Stimulated activated CD4-positive, alpha-beta T cell treated with anti-CD3 and anti-CD28 coated beads, Interleukin-15, amount 100 ng/mL, for 1 hour (primary cell): ENCODE results near the gene AOC3.
"Not testable (repeated sequence)": the region's sequence is repeated elsewhere in the genome, so short reads cannot be mapped to it uniquely, and the experiment has no call there.

Experiments
- DNase-seq, 2 donors: peaks; one replicate each; pipeline ENCODE4 v3.0.0-alpha.2; 2020; ENCODE audit warnings: low read depth in 1 of 2, low spot score in 1 of 2

Gene AOC3

DNA sequence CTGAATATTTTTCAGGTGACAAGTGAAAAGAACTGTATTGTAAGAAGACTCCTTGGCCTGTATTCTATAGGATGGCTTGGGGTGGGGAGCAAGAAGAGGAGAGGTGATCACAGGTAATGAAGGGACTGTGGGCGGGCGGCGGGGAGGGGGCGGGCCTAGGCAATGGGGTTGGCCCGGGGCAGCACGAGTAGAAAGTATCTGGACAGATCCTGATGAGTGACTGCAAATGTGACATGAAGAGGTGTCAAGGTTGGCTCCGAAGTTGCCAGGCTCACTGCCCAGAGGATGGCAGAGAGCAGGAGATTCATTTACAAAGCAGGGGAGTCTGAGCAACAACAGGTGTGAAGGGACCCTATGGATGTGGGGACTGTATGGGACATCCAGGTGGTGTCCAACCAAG lies 38.8 kb downstream of the AOC3 start:
- DNase-seq: no peak

DNA sequence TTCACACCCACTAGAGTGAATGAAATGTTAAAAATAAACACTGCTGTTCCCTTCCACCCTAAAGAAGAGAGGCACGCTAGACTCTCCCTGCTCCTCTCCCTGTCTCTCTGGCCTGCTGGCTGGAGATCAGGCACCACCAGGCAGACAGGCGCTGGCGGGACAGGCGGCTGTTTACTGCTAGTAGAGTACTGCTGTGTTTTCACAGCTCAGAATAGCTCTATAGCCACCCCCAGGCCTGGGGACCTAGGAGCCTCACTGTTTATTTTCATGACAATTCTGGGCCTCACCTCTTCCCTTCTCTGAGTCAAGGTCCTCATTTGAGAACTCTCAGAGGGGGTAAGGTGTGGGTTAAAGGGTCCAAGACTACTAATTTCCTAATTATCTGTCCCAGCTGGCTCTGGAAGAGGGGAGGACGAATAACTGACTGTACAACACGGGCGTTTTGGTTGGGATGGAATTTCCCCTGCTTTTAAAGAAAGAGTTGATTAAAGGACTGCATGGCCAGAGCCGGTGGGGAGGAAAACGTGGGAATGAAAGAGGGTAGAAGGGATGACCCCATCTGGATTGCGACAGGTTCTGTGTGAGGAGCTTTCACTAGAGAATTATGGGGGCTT lies 40.6 kb downstream of the AOC3 start:
- no peak for DNase-seq

DNA sequence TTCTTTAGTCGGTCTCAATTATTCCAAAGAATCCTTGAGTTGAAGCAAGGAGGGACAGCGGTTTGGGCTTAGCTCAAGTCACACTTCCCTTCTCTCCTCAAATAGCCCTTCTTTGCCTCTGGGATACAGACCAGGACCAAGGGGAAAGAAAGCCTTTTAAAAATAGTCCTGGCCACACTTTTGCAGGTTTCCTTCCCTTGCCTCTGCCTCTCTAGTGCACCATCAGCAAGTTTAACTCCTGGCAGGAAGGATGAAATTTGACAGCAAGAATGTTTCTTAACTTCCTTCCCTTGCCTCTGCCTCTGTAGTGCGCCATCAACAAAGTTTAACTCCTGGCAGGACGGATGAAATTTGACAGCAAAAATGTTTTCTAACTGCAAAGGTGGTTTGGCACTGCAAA lies 42.4 kb downstream of the AOC3 start:
- no peak for DNase-seq

DNA sequence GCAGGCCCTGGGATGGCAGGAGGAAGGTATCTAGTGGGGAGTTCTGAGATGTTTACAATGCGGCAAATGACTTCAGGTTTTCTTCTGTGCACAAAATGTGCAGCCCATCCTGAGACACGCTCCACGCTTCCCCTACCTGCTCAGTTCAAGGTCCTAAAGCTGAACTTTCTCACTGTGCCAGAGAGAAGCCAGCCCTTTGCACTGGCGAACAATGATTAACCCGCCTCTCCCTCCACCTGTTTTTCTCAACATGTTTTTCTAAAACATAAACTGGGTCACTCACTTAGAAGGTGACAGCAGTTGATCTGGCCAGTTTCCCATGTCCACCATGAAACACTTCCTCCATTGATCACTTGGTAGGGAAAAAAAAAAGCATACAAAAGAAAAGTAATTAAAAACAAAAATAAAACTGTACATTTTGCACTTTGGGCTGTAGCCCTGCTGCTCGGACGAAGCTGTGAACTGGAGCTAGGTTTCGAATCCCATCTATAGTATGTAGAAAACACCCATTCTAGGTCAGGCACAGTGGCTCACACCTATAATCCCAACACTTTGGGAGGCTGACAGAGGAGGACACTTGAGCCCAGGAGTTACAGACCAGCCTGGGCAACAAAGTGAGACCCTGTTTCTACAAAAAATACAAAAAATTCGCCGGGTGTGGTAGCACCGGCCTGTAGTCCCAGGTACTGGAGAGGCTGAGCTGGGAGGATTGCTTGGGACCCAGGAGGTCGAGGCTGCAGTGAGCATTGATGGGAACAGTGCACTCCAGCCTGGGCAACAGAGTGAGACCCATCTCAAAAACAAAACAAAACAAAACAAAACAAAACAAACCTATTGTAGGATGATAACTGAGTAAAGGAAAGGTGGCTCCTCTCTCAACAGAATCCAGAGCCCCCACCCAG lies 43.5 kb downstream of the AOC3 start:
- DNase-seq: no peak

DNA sequence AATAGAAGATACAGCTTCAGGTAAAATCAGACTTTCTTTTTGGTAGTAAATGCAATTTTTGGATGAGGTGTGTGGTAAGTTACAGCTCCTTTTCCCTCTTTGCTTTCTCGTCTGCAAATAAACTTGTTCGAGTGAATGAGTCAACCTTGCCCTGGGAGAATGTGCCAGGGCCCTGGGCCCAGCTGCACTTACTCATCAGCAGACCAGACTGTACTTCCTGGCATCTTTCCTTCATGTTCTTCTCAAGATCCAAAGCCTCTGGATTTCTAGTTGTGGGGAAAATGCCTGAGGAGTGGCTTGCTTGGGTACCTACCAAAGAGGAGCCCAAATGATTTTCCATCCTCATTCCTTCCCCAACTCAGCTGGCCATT lies 44.2 kb downstream of the AOC3 start:
- DNase-seq: no peak

DNA sequence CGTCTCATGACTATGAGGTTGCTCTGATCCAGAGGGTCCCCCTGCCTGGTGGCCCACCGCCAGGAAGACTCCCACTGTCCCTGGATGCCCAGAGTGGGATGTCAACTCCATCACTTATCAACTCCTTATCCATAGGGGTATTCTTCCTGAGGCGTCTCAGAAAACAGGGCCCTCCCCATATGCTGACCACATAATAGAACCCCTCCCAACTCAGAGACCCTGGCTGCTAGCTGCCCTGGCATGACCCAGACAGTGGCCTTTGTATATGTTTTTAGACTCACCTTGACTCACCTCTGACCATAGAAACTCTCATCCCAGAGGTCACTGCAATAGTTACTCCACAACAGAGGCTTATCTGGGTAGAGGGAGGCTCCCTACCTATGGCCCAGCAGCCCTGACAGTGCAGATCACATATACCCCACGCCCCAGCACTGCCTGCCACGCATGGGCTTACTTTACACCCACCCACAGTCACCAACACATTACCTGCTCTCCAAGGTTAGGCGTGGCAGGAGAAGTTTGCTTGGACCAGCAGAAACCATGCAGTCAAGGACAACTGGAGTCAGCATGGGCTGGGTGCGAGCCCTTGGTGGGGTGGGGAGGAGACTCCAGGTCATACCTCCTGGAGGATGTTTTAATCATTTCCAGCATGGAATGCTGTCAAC lies 47.3 kb downstream of the AOC3 start:
- DNase-seq: no peak

DNA sequence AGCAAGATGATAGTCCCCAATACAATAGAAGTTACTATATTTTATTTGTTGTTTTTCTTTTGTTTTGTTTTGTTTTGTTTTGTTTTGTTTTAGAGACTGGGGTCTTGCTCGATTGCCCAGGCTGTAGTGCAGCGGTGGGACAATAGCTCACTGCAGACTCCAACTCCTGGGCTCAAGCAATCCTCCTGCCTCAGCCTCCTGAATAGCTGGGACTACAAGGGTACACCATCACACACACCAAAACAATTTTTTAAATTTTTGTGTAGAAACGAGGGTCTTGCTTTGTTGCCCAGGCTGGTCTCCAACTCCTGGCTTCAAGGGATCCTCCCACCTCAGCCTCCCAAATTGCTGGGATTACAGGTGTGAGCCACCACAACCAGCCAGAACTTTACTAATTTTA lies 49.0 kb downstream of the AOC3 start:
- DNase-seq: not testable (repeated sequence)

DNA sequence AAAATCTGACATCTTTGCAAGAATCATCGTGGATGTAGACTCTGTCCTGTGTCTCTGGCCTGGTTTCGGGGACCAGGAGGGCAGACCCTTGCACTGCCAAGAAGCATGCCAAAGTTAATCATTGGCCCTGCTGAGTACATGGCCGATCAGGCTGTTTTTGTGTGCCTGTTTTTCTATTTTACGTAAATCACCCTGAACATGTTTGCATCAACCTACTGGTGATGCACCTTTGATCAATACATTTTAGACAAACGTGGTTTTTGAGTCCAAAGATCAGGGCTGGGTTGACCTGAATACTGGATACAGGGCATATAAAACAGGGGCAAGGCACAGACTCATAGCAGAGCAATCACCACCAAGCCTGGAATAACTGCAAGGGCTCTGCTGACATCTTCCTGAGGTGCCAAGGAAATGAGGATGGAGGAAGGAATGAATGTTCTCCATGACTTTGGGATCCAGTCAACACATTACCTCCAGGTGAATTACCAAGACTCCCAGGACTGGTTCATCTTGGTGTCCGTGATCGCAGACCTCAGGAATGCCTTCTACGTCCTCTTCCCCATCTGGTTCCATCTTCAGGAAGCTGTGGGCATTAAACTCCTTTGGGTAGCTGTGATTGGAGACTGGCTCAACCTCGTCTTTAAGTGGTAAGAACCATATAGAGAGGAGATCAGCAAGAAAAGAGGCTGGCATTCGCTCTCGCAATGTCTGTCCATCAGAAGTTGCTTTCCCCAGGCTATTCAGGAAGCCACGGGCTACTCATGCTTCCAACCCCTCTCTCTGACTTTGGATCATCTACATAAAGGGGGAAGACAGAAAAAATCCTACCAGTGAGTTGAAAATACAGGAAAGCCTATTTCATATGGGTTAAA lies 49.7 kb downstream of the AOC3 start, which contains the start of gene G6PC1:
G6PC1 (plus strand) TSS at position 340 of the 872 bp plus-strand sequence; CDS start at position 418, 78 bp downstream.
- no peak for DNase-seq

DNA sequence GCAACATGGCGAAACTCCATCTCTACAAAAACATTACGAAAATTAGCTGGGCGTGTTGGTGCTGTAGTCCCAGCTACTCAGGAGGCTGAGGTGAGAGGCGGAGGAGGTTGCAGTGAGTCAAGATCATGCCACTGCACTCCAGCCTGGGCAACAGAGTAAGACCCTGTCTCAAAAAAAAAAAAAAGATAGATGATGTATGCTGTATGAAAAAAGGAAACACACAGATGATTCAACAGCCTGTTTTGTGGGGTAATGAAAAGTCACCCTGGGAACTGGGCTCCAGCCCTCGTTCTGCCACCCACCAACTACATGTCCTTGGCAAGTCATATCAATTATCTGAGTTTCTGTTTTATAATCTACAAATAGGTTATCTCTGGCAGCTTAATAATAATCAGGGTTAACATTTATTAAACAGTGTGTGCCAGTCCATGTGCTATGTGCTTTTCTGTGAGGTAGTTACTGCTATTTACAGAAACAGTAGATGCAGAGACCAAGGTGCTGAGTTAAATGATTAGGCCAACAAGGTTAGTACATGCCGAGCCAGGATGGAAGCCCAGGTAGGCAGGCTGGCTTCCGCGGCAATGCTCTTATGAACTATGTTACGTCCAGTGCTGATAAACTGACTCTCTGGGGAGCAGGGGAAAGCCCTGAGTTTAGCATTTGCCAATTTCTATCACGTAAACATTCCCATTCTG lies 50.7 kb downstream of the AOC3 start:
- no peak for DNase-seq

DNA sequence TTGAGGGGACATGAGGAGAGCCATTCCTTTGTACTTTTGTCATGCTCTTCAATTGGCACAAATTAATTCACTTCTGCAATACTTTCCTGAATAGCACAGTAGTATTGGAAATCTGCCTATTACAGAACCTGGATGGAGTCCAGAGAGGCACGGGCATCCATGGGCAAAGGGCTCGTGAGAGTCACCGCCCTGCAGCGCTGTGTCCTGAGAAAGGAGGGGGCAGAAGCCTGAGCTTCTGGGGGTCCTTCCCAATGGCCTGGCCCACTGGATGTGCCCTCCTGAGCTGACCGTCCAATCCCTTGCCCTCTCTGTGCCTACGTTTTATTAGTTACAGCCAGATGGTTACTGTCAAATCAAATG lies 53.1 kb downstream of the AOC3 start:
- DNase-seq: no peak

DNA sequence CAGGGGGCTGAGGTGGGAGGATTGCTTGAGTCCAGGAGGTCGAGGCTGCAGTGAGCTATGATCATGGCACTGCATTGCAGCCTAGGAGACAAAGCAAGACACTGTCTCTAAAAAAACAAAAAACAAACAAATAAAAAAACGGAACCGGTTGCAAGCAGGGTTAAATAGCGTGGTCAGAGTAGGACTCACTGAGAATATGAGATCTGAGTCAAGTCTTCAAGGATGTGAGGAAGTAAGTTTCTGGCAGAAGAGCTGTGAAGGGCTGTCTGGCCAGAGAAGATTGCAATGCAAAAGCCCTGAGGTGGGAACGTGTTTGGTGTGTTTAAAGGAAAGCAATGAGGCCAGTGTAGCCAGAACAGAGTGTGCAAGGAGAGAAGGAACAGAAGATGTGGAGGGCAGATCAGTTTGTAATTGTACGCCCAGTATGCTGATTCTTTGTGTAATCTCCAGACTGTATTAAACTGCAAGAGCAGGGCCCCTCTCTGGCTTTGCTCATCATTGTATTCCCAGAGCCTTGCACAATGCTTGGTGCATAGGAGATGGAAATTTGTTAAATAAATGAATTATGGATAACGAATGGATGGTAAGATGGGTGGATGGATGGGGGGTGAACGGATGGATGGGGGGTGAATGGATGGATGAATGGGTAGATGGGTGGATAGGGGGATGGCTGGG lies 55.9 kb downstream of the AOC3 start:
- DNase-seq: no peak
